Measurements from ENCODE around the gene MED13L.

The MED13L gene

GRCh38 chr12:116145451-116145850 lies 132.0 kb downstream of the MED13L start:
- Mint-ChIP-seq H3K27me3 (ENCODE audit: low read depth, poor library complexity) (peaks cover 3% of the 10 kb centered on the region), H3K36me3 (ENCODE audit: low read depth) (no peaks in the 10 kb centered on the region), H3K27ac (no peak overlapping the region), H3K4me1 (peaks cover 42% of the 10 kb centered on the region), H3K4me3 (no peak overlapping the region), H3K9me3 (no peaks in the 10 kb centered on the region)
- no peak for TF ChIP-seq CTCF (IDR thresholded peaks at IDR 0.05)
- no peak for DNase-seq

GRCh38 chr12:116144384-116144783 lies 133.1 kb downstream of the MED13L start:
- Mint-ChIP-seq H3K9me3 (no peaks in the 10 kb centered on the region), H3K4me3 (no peak overlapping the region), H3K27ac (peak overlapping the region; percentile 47), H3K4me1 (peaks cover 45% of the 10 kb centered on the region), H3K36me3 (ENCODE audit: low read depth) (no peaks in the 10 kb centered on the region), H3K27me3 (ENCODE audit: low read depth, poor library complexity) (peaks cover 3% of the 10 kb centered on the region)
- DNase-seq = no peak
- no peak for TF ChIP-seq CTCF (IDR thresholded peaks at IDR 0.05)

GRCh38 chr12:116143909-116144308 lies 133.6 kb downstream of the MED13L start:
- Mint-ChIP-seq H3K27ac (peak overlapping the region; percentile 47), H3K4me3 (no peak overlapping the region), H3K9me3 (no peaks in the 10 kb centered on the region), H3K27me3 (ENCODE audit: low read depth, poor library complexity) (peaks cover 3% of the 10 kb centered on the region), H3K4me1 (peaks cover 49% of the 10 kb centered on the region), H3K36me3 (ENCODE audit: low read depth) (no peaks in the 10 kb centered on the region)
- no peak for TF ChIP-seq CTCF (IDR thresholded peaks at IDR 0.05)
- DNase-seq = no peak

- no peak for TF ChIP-seq CTCF (IDR thresholded peaks at IDR 0.05)
- Mint-ChIP-seq H3K27me3 (ENCODE audit: low read depth, poor library complexity) (peaks cover 3% of the 10 kb centered on the region), H3K4me3 (no peak overlapping the region), H3K36me3 (ENCODE audit: low read depth) (no peaks in the 10 kb centered on the region), H3K27ac (peak overlapping the region; percentile 47), H3K4me1 (peaks cover 56% of the 10 kb centered on the region), H3K9me3 (no peaks in the 10 kb centered on the region)
- DNase-seq = no peak
These were observed 134.3 kb downstream of the MED13L start for GRCh38 chr12:116142936-116143898.

GRCh38 chr12:116141833-116142162 lies 135.7 kb downstream of the MED13L start:
- Mint-ChIP-seq H3K9me3 (no peaks in the 10 kb centered on the region), H3K4me3 (no peak overlapping the region), H3K4me1 (peaks cover 61% of the 10 kb centered on the region), H3K27ac (no peak overlapping the region), H3K36me3 (ENCODE audit: low read depth) (no peaks in the 10 kb centered on the region), H3K27me3 (ENCODE audit: low read depth, poor library complexity) (peaks cover 3% of the 10 kb centered on the region)
- no peak for TF ChIP-seq CTCF (IDR thresholded peaks at IDR 0.05)
- DNase-seq = no peak

Data from nephron progenitor cell (in vitro differentiated cells).